Upper lobe of right lung (tissue), 1 donor: ENCODE measurements around the gene DNMT1. TPM values are rescaled to one million over a fixed set of nuclear protein-coding genes. Genes with fewer than 3 reads are reported as not detected.
A peak's percentile ranks its signal among the peaks of the same experiment; 100 is the strongest.

Experiments
- ATAC-seq: fragments of 200-7000 bp; cut with Tn5 transposase; one replicate; pipeline ENCODE4 v1.9.1; 2020; ENCODE audit warnings: mild to moderate bottlenecking, moderate library complexity
- DNase-seq: peaks from one replicate; pipeline ENCODE4 v3.0.0-alpha.2; 2020
- H3K27ac ChIP-seq: fragments of 200-600 bp; one replicate; pipeline ENCODE4 v1.8.0; 2022
- H3K27me3 ChIP-seq: fragments of 200-600 bp; one replicate; pipeline ENCODE4 v1.8.0; 2022; ENCODE audit warnings: mild to moderate bottlenecking
- H3K36me3 ChIP-seq: fragments of 200-600 bp; one replicate; pipeline ENCODE4 v1.8.0; 2022
- H3K4me1 ChIP-seq: fragments of 200-600 bp; one replicate; pipeline ENCODE4 v1.8.0; 2022
- H3K4me3 ChIP-seq: fragments of 200-600 bp; one replicate; pipeline ENCODE4 v1.8.0; 2022; ENCODE audit warnings: mild to moderate bottlenecking
- H3K9me3 ChIP-seq: fragments of 200-600 bp; one replicate; pipeline ENCODE4 v1.8.0; 2022
- CTCF ChIP-seq: fragments of 200-600 bp; IDR thresholded peaks from one replicate; pipeline ENCODE4 v1.8.0; 2022; ENCODE audit warnings: antibody characterized with exemption
- intact Hi-C: fragments of 100-400 bp; cut with DNase I; formaldehyde crosslinking; loops from one replicate; pipeline ENCODE4 v1.11.0; 2022
- total RNA-seq: library from RNA; stranded (reverse); fragmentation: NEBNext Ultra II Directional; extraction: Animal tissue kit (Norgen Biotek cat#: 25700); gene quantifications from one replicate; pipeline ENCODE4 v1.2.1, GENCODE V29; 2021
- donor health status: DM: no; HTN: yes; CAD: no; lungs with severe emphysema.

Gene DNMT1
- total RNA-seq, 1 donor from 2014 or later, result 72.1 TPM

DNA sequence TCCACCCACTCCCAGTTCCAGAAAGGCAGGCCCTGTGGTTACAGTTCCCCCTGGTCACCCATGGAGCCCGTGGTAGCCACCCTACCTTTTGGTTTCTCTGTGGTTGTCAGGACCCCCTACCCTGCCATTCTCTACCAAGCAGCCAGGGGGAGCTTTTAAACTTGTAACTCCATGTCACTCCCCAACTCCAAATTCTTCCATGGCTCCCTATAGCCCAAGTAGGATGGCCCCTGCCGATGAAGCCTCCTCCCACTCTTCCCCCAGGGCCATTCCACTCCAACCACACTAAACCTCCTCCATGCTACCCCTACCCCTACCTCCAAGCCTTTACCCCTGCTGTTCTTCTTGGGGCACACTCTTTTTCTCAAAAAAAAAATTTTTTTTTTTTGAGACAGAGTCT, 34.2 kb upstream of the DNMT1 start:
- H3K4me3 ChIP-seq, result peak overlapping the region; percentile 96

DNA sequence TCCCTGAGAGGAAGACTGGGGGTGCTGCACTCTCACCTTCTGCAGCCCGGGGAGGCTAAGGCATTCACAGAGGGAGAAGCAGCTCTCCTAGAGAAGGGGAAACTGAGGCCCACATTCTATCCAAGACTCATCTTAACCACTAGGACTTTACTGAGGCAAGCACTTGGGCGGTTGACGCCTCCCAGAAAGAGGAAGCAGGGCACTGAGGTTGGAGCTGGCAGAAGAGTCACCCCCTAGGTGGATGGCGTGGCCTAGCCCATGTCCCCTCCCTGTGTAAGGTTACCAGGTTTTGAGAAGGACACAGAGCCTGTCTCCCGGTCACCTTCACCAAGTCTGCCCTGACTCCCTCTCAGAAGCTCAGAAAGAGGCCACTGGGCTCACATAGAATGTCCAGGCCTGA, 33.6 kb upstream of the DNMT1 start:
- intact Hi-C loops, result no loop called here
- no peak for ATAC-seq
- Histone ChIP-seq H3K4me1 (peaks cover 38% of the 10 kb centered on the region), H3K4me3 (no peak overlapping the region), H3K27me3 (no peaks in the 10 kb centered on the region), H3K36me3 (peaks cover 3% of the 10 kb centered on the region), H3K9me3 (no peaks in the 10 kb centered on the region), H3K27ac (peak overlapping the region; percentile 36)
- TF ChIP-seq CTCF, result no peak
- no peak for DNase-seq

More for the DNA sequence above, 34.2 kb upstream of the DNMT1 start:
- H3K27ac ChIP-seq, result peak overlapping the region; percentile 36
- no peaks in the 10 kb centered on the region for H3K36me3 ChIP-seq
- intact Hi-C loops, result no loop called here
- no peaks in the 10 kb centered on the region for H3K27me3 ChIP-seq
- H3K9me3 ChIP-seq, result no peaks in the 10 kb centered on the region
- DNase-seq, result no peak
- ATAC-seq, result peak; percentile 16
- H3K4me1 ChIP-seq, result peaks cover 38% of the 10 kb centered on the region
- TF ChIP-seq CTCF, result peak; percentile 61

DNA sequence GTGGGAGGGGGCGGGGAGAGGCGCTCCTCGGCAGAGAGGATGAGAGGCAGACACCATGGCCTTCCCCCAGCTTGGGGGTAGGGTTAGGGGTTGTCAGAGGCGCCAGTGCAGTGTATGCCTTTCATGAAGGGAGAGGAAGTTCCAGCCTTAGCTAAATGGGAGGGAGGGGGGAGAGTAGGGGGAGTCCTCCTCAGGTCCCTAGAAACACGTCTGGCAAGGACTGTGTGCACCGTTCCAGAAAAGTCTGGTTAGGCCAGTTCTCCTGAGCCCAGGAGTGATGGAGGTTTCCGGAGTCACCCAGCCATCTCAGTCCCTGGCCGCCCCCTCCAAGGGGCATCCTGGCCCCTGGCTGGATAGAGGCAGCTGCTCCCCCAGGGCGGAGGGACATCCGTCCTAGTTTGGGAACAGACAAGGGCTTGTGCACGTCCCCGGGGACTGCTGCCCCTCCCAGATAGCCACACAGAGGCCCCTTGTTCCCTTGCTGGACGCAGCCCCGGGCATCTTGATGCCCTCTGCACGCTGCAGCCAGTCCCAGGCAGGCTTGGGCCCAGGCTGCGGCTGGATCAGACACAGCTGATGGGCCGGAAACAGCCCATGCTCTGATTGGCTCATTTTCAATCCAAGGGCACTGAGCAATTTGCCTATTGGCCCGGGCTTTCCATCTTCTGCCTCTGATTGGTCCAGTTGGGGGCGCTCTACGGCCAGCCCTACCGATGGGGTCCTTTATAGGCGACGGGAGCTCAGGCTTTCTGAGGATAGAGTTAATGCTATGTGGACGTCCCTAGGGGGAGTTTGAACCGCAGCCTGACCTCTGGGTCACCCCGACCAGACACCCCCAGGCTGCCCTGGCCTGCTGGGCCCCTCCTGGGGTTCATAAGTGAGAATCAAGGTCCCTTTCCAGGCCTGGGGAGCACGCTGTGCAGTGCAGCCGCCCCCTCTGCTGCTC, 32.5 kb upstream of the DNMT1 start:
- ATAC-seq, result no peak
- peak; percentile 63 for DNase-seq
- Histone ChIP-seq H3K36me3 (peaks cover 8% of the 10 kb centered on the region), H3K27me3 (no peaks in the 10 kb centered on the region), H3K9me3 (no peaks in the 10 kb centered on the region), H3K27ac (peak overlapping the region; percentile 80), H3K4me3 (no peak overlapping the region), H3K4me1 (peaks cover 38% of the 10 kb centered on the region)
- TF ChIP-seq CTCF, result peak; percentile 9
- intact Hi-C loops, result no loop called here

DNA sequence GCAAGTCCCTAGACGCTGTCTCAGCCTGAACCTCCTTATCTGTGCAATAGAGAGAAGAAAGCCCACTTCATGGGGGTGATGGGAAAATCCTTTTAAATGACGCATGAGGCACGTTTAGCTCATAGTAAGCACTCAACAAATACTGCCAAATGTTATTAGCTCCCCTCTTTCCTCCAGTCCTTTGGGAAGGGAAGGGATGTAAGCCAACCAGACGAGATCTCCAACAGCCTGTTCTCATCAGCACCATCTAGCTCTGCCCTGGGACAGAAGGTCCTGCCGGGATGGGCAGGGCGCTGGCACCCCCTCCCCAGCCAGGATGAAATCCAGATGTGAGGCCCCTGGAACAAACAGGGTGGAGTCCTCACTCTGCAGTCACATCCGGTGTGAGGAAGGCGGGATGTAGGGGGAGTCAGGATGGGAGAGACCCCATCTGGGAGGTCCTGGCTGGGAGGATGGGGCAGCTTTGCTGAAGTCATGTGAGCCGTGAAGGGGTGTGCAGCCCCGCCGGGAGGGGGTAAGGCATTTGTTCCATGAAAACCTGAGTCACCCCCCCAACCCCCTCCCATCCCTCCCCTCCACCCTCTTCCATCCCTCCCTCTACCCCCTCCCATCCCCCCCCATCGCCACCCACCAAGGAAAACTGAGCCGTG, 31.7 kb upstream of the DNMT1 start:
- Histone ChIP-seq H3K4me1 (peaks cover 32% of the 10 kb centered on the region), H3K36me3 (peaks cover 13% of the 10 kb centered on the region), H3K27ac (peak overlapping the region; percentile 80), H3K4me3 (no peak overlapping the region), H3K27me3 (no peaks in the 10 kb centered on the region), H3K9me3 (no peaks in the 10 kb centered on the region)
- DNase-seq (peak; percentile 75), ATAC-seq (peak; percentile 34)
- TF ChIP-seq CTCF, result no peak
- intact Hi-C loops, result no loop called here

- H3K4me3 ChIP-seq, result no peak overlapping the region
- H3K27ac ChIP-seq, result peak overlapping the region; percentile 73
- intact Hi-C loops, result no loop called here
- H3K4me1 ChIP-seq, result peaks cover 31% of the 10 kb centered on the region
- peaks cover 13% of the 10 kb centered on the region for H3K36me3 ChIP-seq
- no peak for TF ChIP-seq CTCF
- DNase-seq (no peak), ATAC-seq (no peak)
- no peaks in the 10 kb centered on the region for H3K27me3 ChIP-seq
- no peaks in the 10 kb centered on the region for H3K9me3 ChIP-seq
Measured at GRCh38 chr19:10226021-10226375, 31.2 kb upstream of the DNMT1 start.
